ENCODE measurements around the gene RNF14. TPM values are rescaled to one million over a fixed set of nuclear protein-coding genes. Genes with fewer than 3 reads are reported as not detected.

The RNF14 gene
- 45.2 and 52.2 TPM in 2 replicates for total RNA-seq

GRCh38 chr5:141968914-141969608 is at the start of gene RNF14:
TSS of gene RNF14 (plus strand) at chr5:141969105. CDS start at chr5:141973589, 4,484 bp downstream.

GRCh38 chr5:141923448-141924313 is 45.2 kb upstream of the RNF14 start, which contains the start of gene DELE1:
TSS of gene DELE1 (plus strand) at chr5:141923871. CDS start at chr5:141923942, 71 bp downstream.

GRCh38 chr5:141958113-141958512 is 10.8 kb upstream of the RNF14 start, which contains the start of gene PCDH12:
TSS of gene PCDH12 (minus strand) at chr5:141958202. CDS start at chr5:141957851, 351 bp downstream.

GRCh38 chr5:142012792-142013388 is 44.0 kb downstream of the RNF14 start, which contains the start of gene GNPDA1:
TSS of gene GNPDA1 (minus strand) at chr5:142013027. CDS start at chr5:142012035, 992 bp downstream.

Other genes starting within 250 kb of the RNF14 start
- 0.55 and 1.00 TPM in 2 replicates for gene PCDH1, start 90.7 kb upstream of the RNF14 start, total RNA-seq
- gene DELE1, start 45.2 kb upstream of the RNF14 start, total RNA-seq: 32.4 and 32.7 TPM in 2 replicates
- 0.14 and 0.37 TPM in 2 replicates for gene PCDH12, start 10.9 kb upstream of the RNF14 start, total RNA-seq
- 43.2 and 61.6 TPM in 2 replicates for gene GNPDA1, start 43.9 kb downstream of the RNF14 start, total RNA-seq
- 33.0 and 41.3 TPM in 2 replicates for gene NDFIP1, start 139.7 kb downstream of the RNF14 start, total RNA-seq